ENCODE results near the gene PARP14. TPM values are rescaled to one million over a fixed set of nuclear protein-coding genes. Genes with fewer than 3 reads are reported as not detected.

The PARP14 gene
- polyA plus RNA-seq, 1 experiment = 29.3 TPM

GRCh38 chr3:122725106-122725505 is 44.5 kb downstream of the PARP14 start:
- CTCF ChIA-PET = no interaction called here
- peaks cover 4% of the 10 kb centered on the region; the same call in 1 of the 2 replicates for H3K9me3 ChIP-seq (ENCODE audit: control insufficient read depth, insufficient read depth, low read length)
- DNase-seq (ENCODE audit: low read depth, low spot score) = no peak
- TF ChIP-seq, protein P1, sequence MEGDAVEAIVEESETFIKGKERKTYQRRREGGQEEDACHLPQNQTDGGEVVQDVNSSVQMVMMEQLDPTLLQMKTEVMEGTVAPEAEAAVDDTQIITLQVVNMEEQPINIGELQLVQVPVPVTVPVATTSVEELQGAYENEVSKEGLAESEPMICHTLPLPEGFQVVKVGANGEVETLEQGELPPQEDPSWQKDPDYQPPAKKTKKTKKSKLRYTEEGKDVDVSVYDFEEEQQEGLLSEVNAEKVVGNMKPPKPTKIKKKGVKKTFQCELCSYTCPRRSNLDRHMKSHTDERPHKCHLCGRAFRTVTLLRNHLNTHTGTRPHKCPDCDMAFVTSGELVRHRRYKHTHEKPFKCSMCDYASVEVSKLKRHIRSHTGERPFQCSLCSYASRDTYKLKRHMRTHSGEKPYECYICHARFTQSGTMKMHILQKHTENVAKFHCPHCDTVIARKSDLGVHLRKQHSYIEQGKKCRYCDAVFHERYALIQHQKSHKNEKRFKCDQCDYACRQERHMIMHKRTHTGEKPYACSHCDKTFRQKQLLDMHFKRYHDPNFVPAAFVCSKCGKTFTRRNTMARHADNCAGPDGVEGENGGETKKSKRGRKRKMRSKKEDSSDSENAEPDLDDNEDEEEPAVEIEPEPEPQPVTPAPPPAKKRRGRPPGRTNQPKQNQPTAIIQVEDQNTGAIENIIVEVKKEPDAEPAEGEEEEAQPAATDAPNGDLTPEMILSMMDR (IDR thresholded peaks at IDR 0.05; ENCODE audit: low read depth, low read length) = no peak
- H3K4me3 ChIP-seq (ENCODE audit: low read depth, low read length) = no peak overlapping the region
- POLR2A ChIA-PET = no interaction called here
- H3K27ac ChIP-seq (ENCODE audit: low read depth, low read length) = no peak overlapping the region
- H3K27me3 ChIP-seq (ENCODE audit: control insufficient read depth, insufficient read depth, low read length) = no peaks in the 10 kb centered on the region

- ChIA-PET CTCF (no interaction called here), POLR2A (no interaction called here)
- no peak overlapping the region for H3K4me3 ChIP-seq (ENCODE audit: low read depth, low read length)
- no peak for DNase-seq (ENCODE audit: low read depth, low spot score)
- TF ChIP-seq, protein P1 (IDR thresholded peaks at IDR 0.05; ENCODE audit: low read depth, low read length) = no peak
- H3K9me3 ChIP-seq (ENCODE audit: control insufficient read depth, insufficient read depth, low read length) = peaks cover 4% of the 10 kb centered on the region; the same call in 1 of the 2 replicates
- no peak overlapping the region for H3K27ac ChIP-seq (ENCODE audit: low read depth, low read length)
- H3K27me3 ChIP-seq (ENCODE audit: control insufficient read depth, insufficient read depth, low read length) = no peaks in the 10 kb centered on the region
Measured at GRCh38 chr3:122727294-122727693, 46.7 kb downstream of the PARP14 start.

DNA sequence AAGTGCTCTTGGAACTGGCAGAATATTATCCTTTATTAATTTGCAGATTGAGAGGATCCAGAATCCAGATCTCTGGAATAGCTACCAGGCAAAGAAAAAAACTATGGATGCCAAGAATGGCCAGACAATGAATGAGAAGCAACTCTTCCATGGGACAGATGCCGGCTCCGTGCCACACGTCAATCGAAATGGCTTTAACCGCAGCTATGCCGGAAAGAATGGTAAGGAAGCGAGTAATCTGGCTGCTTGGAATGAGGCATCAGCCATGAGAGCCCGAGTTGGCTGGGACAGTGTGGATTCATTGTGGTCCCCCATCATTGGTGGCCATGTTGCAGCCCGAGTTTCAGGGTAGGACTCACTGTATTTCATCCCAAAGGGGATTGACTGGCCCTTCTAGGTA is 47.1 kb downstream of the PARP14 start:
- ChIA-PET POLR2A (no interaction called here), CTCF (no interaction called here)
- DNase-seq (ENCODE audit: low read depth, low spot score) = no peak
- H3K4me3 ChIP-seq (ENCODE audit: low read depth, low read length) = no peak overlapping the region
- TF ChIP-seq, protein P1 (IDR thresholded peaks at IDR 0.05; ENCODE audit: low read depth, low read length) = no peak
- no peak overlapping the region for H3K27ac ChIP-seq (ENCODE audit: low read depth, low read length)
- H3K27me3 ChIP-seq (ENCODE audit: control insufficient read depth, insufficient read depth, low read length) = no peaks in the 10 kb centered on the region
- H3K9me3 ChIP-seq (ENCODE audit: control insufficient read depth, insufficient read depth, low read length) = peaks cover 4% of the 10 kb centered on the region; the same call in 1 of the 2 replicates

- TF ChIP-seq, protein P1 (IDR thresholded peaks at IDR 0.05; ENCODE audit: low read depth, low read length) = no peak
- H3K9me3 ChIP-seq (ENCODE audit: control insufficient read depth, insufficient read depth, low read length) = peaks cover 4% of the 10 kb centered on the region; the same call in 1 of the 2 replicates
- no peak overlapping the region for H3K4me3 ChIP-seq (ENCODE audit: low read depth, low read length)
- no peaks in the 10 kb centered on the region for H3K27me3 ChIP-seq (ENCODE audit: control insufficient read depth, insufficient read depth, low read length)
- no peak overlapping the region for H3K27ac ChIP-seq (ENCODE audit: low read depth, low read length)
- CTCF ChIA-PET = no interaction called here
- no peak for DNase-seq (ENCODE audit: low read depth, low spot score)
- POLR2A ChIA-PET = no interaction called here
Measured at GRCh38 chr3:122728186-122728585, 47.5 kb downstream of the PARP14 start.

DNA sequence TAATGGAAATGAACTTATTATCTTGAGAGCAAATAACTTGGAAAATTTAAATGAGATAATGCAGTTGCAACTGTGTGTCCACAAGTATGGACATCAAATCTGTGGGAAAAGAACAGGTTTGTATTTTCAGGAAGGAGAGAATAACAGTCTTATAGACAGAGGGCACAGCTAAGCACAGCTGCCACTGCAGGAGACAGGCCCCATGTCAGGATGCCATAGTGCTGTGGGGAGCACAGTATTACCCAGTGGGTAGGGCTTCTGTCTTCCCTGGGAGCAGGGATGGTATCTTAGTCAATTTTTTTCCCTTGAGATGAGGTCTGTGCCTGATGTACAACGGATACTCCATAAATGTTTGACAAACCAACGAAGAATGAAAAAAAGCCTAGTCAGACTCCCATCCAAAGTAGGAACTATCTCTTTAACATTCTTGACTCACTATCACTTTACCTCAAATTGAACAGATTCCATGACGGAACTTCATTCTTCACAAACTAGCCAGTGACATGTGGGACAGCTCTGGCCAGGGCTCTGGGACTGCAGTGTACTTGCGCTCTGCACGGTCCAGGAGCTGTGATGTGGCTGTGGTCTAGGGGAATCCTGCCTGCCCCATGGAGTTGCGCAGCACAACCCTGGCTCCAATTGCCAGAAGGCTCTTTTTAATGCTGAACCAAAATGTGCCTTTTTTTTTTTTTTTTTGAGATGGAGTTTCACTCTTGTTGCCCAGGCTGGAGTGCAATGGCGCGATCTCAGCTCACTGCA is 48.3 kb downstream of the PARP14 start:
- H3K4me3 ChIP-seq (ENCODE audit: low read depth, low read length) = no peak overlapping the region
- ChIA-PET CTCF (no interaction called here), POLR2A (no interaction called here)
- peaks cover 4% of the 10 kb centered on the region; the same call in 1 of the 2 replicates for H3K9me3 ChIP-seq (ENCODE audit: control insufficient read depth, insufficient read depth, low read length)
- H3K27ac ChIP-seq (ENCODE audit: low read depth, low read length) = no peak overlapping the region
- no peaks in the 10 kb centered on the region for H3K27me3 ChIP-seq (ENCODE audit: control insufficient read depth, insufficient read depth, low read length)
- TF ChIP-seq, protein P1 (IDR thresholded peaks at IDR 0.05; ENCODE audit: low read depth, low read length) = no peak
- DNase-seq (ENCODE audit: low read depth, low spot score) = no peak
